HEK293 (cell line): Measurements from ENCODE around the gene ALS2CL.

Source experiments
- CTCF ChIA-PET: fragments of 350-600 bp; formaldehyde crosslinking; extraction: SDS; loops from one replicate; lab custom pipeline; 2021; ENCODE audit warnings: antibody characterized with exemption; lab: Yijun Ruan, JAX
- POLR2A ChIA-PET: fragments of 300-600 bp; formaldehyde crosslinking; extraction: SDS; loops from one replicate; lab custom pipeline; 2020; ENCODE audit warnings: antibody characterized with exemption, inconsistent platforms; lab: Yijun Ruan, JAX
- H3K27ac ChIP-seq: fragments of 200-500 bp; sonication (Bioruptor generic); 2 replicates; pipeline ENCODE4 v1.5.1; 2014; ENCODE audit warnings: low read depth, low read length, control low read depth, inconsistent platforms; ENCODE audit errors: extremely low read depth
- H3K36me3 ChIP-seq, 2 experiments: fragments of 200-500 bp in 1 of 2; sonication (Bioruptor generic) in 1 of 2; 1 replicate in 1 of 2; 2 replicates in 1 of 2; pipeline ENCODE4 v1.5.1; 2014 to 2017; ENCODE audit warnings: inconsistent platforms in 2 of 2, low read length in 2 of 2; ENCODE audit not compliant: control insufficient read depth in 2 of 2, insufficient read depth in 1 of 2
- H3K4me1 ChIP-seq: fragments of 200-500 bp; sonication (Bioruptor generic); 2 replicates; pipeline ENCODE4 v1.5.1; 2014; ENCODE audit warnings: mild to moderate bottlenecking, low read length, inconsistent platforms; ENCODE audit not compliant: control insufficient read depth, insufficient read depth
- H3K4me3 ChIP-seq: 2 replicates; pipeline ENCODE4 v1.5.1; 2011; ENCODE audit warnings: low read depth, mild to moderate bottlenecking, control low read depth, low read length, moderate library complexity
- H3K9me3 ChIP-seq: fragments of 200-500 bp; sonication (Bioruptor generic); 2 replicates; pipeline ENCODE4 v1.5.1; 2014; ENCODE audit warnings: low read depth, low read length, inconsistent platforms; ENCODE audit not compliant: control insufficient read depth, insufficient read depth
- GLIS1 ChIP-seq: fragments of 450-650 bp; formaldehyde crosslinking; IDR thresholded peaks from 2 replicates; pipeline ENCODE4 v1.5.1; 2016; ENCODE audit warnings: missing biosample characterization, missing genetic modification characterization
- KLF8 ChIP-seq: fragments of 450-650 bp; formaldehyde crosslinking; IDR thresholded peaks from 2 replicates; pipeline ENCODE4 v1.5.1; 2016; ENCODE audit warnings: missing biosample characterization, missing genetic modification characterization
- OVOL3 ChIP-seq: fragments of 450-650 bp; formaldehyde crosslinking; IDR thresholded peaks from 2 replicates; pipeline ENCODE4 v1.5.1; 2016; ENCODE audit warnings: missing biosample characterization, missing genetic modification characterization
- PATZ1 ChIP-seq: fragments of 450-650 bp; formaldehyde crosslinking; IDR thresholded peaks from 2 replicates; pipeline ENCODE4 v1.5.1; 2016; ENCODE audit warnings: missing biosample characterization, missing genetic modification characterization
- PRDM10 ChIP-seq: fragments of 450-650 bp; formaldehyde crosslinking; IDR thresholded peaks from 2 replicates; pipeline ENCODE4 v1.5.1; 2016; ENCODE audit warnings: missing biosample characterization, missing genetic modification characterization
- SCRT1 ChIP-seq: fragments of 450-650 bp; formaldehyde crosslinking; IDR thresholded peaks from 2 replicates; pipeline ENCODE4 v1.5.1; 2016; ENCODE audit warnings: missing biosample characterization, missing genetic modification characterization, borderline replicate concordance
- SCRT2 ChIP-seq: fragments of 450-650 bp; formaldehyde crosslinking; IDR thresholded peaks from 2 replicates; pipeline ENCODE4 v1.5.1; 2016; ENCODE audit warnings: missing biosample characterization, missing genetic modification characterization
- ZBTB1 ChIP-seq: fragments of 450-650 bp; formaldehyde crosslinking; IDR thresholded peaks from 2 replicates; pipeline ENCODE4 v1.5.1; 2016; ENCODE audit warnings: missing biosample characterization, missing genetic modification characterization
- ZFP3 ChIP-seq: fragments of 450-650 bp; formaldehyde crosslinking; IDR thresholded peaks from 2 replicates; pipeline ENCODE4 v1.5.1; 2016; ENCODE audit warnings: low read depth, missing biosample characterization, missing genetic modification characterization
- ZNF157 ChIP-seq: fragments of 450-650 bp; formaldehyde crosslinking; IDR thresholded peaks from 2 replicates; pipeline ENCODE4 v1.5.1; 2016; ENCODE audit warnings: missing biosample characterization, missing genetic modification characterization
- ZNF211 ChIP-seq: fragments of 450-650 bp; formaldehyde crosslinking; IDR thresholded peaks from 2 replicates; pipeline ENCODE4 v1.5.1; 2016; ENCODE audit warnings: low read depth, missing biosample characterization, missing genetic modification characterization
- ZNF214 ChIP-seq: fragments of 450-650 bp; formaldehyde crosslinking; IDR thresholded peaks from 2 replicates; pipeline ENCODE4 v1.5.1; 2017; ENCODE audit warnings: missing biosample characterization, mild to moderate bottlenecking, missing genetic modification characterization, borderline replicate concordance
- ZNF280D ChIP-seq: fragments of 450-650 bp; formaldehyde crosslinking; IDR thresholded peaks from 2 replicates; pipeline ENCODE4 v1.5.1; 2016; ENCODE audit warnings: missing biosample characterization, missing genetic modification characterization
- ZNF514 ChIP-seq: fragments of 450-650 bp; formaldehyde crosslinking; IDR thresholded peaks from 2 replicates; pipeline ENCODE4 v1.5.1; 2016; ENCODE audit warnings: missing biosample characterization, missing genetic modification characterization
- ZNF580 ChIP-seq: fragments of 450-650 bp; formaldehyde crosslinking; IDR thresholded peaks from 2 replicates; pipeline ENCODE4 v1.5.1; 2016; ENCODE audit warnings: missing biosample characterization, missing genetic modification characterization
- ZNF629 ChIP-seq: fragments of 450-650 bp; formaldehyde crosslinking; IDR thresholded peaks from 2 replicates; pipeline ENCODE4 v1.5.1; 2017; ENCODE audit warnings: missing biosample characterization, missing genetic modification characterization

ALS2CL gene

GRCh38 chr3:46717447-46718231, 24.2 kb upstream of the ALS2CL start, which contains the start of gene PRSS50 (continued):
- TF ChIP-seq PATZ1 (tag by site-specific recombination) (no peak), ZNF580 (no peak), ZNF629 (tag by site-specific recombination) (no peak), ZNF214 (tag by site-specific recombination) (no peak), ZNF211 (tag by site-specific recombination) (no peak), ZNF514 (tag by site-specific recombination) (no peak), OVOL3 (tag by site-specific recombination) (no peak), ZNF280D (tag by site-specific recombination) (no peak), ZFP3 (tag by site-specific recombination) (no peak), KLF8 (tag by site-specific recombination) (no peak), PRDM10 (no peak), GLIS1 (no peak), ZBTB1 (no peak)

- H3K4me1 ChIP-seq: no peaks in the 10 kb centered on the region
- CTCF ChIA-PET: interaction anchor here (0.7 to 0.9 kb wide), 3 partner anchors 10 to 94 kb away, joined by 3 read pairs; no protein-coding TSS in a partner anchor
- H3K9me3 ChIP-seq: no peaks in the 10 kb centered on the region
- peak; percentile 53; the same call in 1 of the 2 replicates for TF ChIP-seq SCRT2
- TF ChIP-seq SCRT1 (tag by site-specific recombination): peak; percentile 35; the same call in 1 of the 2 replicates
- TF ChIP-seq ZNF157 (tag by site-specific recombination): no peak
- POLR2A ChIA-PET: no interaction called here
- no peaks in the 10 kb centered on the region for H3K36me3 ChIP-seq
- no peak overlapping the region for H3K4me3 ChIP-seq
- H3K27ac ChIP-seq: no peak overlapping the region
Measured at GRCh38 chr3:46716461-46717441, 23.3 kb upstream of the ALS2CL start.
